HEK293T (cell line): ENCODE results near the gene SDC3.

ENCODE experiments used
- BHLHE40 ChIP-seq: fragments of 450-650 bp; IDR thresholded peaks from 2 replicates; pipeline ENCODE4 v1.6.1; 2016; ENCODE audit warnings: mild to moderate bottlenecking, moderate library complexity, borderline replicate concordance
- ELF4 ChIP-seq: fragments of 450-650 bp; IDR thresholded peaks from 2 replicates; pipeline ENCODE4 v1.6.1; 2017; ENCODE audit warnings: antibody characterized with exemption
- FOXA1 ChIP-seq: fragments of 450-650 bp; IDR thresholded peaks from 2 replicates; pipeline ENCODE4 v1.6.1; 2016; ENCODE audit warnings: mild to moderate bottlenecking
- FOXM1 ChIP-seq: fragments of 450-650 bp; IDR thresholded peaks from 2 replicates; pipeline ENCODE4 v1.6.1; 2017; ENCODE audit warnings: mild to moderate bottlenecking, borderline replicate concordance
- L3MBTL2 ChIP-seq: fragments of 450-650 bp; conservative IDR thresholded peaks from 2 replicates; pipeline ENCODE4 v1.6.1; 2016; ENCODE audit warnings: mild to moderate bottlenecking
- SP1 ChIP-seq: fragments of 450-650 bp; IDR thresholded peaks from 2 replicates; pipeline ENCODE4 v1.6.1; 2017
- TARDBP ChIP-seq: fragments of 450-650 bp; IDR thresholded peaks from 2 replicates; pipeline ENCODE4 v1.6.1; 2016
- TF ChIP-seq, protein P1 (sequence below): fragments of 450-650 bp; IDR thresholded peaks from 2 replicates; pipeline ENCODE4 v1.6.1; 2016

GRCh38 chr1:30936541-30937171, 28.1 kb upstream of the SDC3 start:
- TF ChIP-seq BHLHE40 (no peak), ELF4 (no peak), SP1 (no peak), L3MBTL2 (no peak), FOXM1 (no peak), FOXA1 (no peak), TARDBP (no peak)
- TF ChIP-seq, protein P1, sequence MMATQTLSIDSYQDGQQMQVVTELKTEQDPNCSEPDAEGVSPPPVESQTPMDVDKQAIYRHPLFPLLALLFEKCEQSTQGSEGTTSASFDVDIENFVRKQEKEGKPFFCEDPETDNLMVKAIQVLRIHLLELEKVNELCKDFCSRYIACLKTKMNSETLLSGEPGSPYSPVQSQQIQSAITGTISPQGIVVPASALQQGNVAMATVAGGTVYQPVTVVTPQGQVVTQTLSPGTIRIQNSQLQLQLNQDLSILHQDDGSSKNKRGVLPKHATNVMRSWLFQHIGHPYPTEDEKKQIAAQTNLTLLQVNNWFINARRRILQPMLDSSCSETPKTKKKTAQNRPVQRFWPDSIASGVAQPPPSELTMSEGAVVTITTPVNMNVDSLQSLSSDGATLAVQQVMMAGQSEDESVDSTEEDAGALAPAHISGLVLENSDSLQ: no peak
